Nephron progenitor cell (in vitro differentiated cells): Measurements from ENCODE around the gene OXT.
"Not testable (repeated sequence)": the region's sequence is repeated elsewhere in the genome, so short reads cannot be mapped to it uniquely, and the experiment has no call there.

Experiments
- DNase-seq: peaks from one replicate; pipeline ENCODE4 v3.0.0; 2021
- H3K27ac Mint-ChIP-seq: 2 replicates; pipeline ENCODE4 v1.8.0; 2021; ENCODE audit warnings: mild to moderate bottlenecking, moderate library complexity, mixed read lengths
- H3K27me3 Mint-ChIP-seq: 2 replicates; pipeline ENCODE4 v1.8.0; 2021; ENCODE audit warnings: mild to moderate bottlenecking, low read depth, mixed read lengths; ENCODE audit not compliant: poor library complexity
- H3K36me3 Mint-ChIP-seq: 2 replicates; pipeline ENCODE4 v1.8.0; 2021; ENCODE audit warnings: low read depth, mixed read lengths
- H3K4me1 Mint-ChIP-seq: 2 replicates; pipeline ENCODE4 v1.8.0; 2021; ENCODE audit warnings: mixed read lengths
- H3K4me3 Mint-ChIP-seq: 2 replicates; pipeline ENCODE4 v1.8.0; 2021; ENCODE audit warnings: mild to moderate bottlenecking, moderate library complexity, mixed read lengths
- H3K9me3 Mint-ChIP-seq: 2 replicates; pipeline ENCODE4 v1.8.0; 2021; ENCODE audit warnings: mild to moderate bottlenecking, moderate library complexity, mixed read lengths
- TF ChIP-seq, protein P1 (sequence below): fragments of 200-600 bp; sonication (generic); IDR thresholded peaks from 2 replicates; pipeline ENCODE4 v1.5.0; 2021; ENCODE audit warnings: antibody characterized with exemption

Gene OXT

DNA sequence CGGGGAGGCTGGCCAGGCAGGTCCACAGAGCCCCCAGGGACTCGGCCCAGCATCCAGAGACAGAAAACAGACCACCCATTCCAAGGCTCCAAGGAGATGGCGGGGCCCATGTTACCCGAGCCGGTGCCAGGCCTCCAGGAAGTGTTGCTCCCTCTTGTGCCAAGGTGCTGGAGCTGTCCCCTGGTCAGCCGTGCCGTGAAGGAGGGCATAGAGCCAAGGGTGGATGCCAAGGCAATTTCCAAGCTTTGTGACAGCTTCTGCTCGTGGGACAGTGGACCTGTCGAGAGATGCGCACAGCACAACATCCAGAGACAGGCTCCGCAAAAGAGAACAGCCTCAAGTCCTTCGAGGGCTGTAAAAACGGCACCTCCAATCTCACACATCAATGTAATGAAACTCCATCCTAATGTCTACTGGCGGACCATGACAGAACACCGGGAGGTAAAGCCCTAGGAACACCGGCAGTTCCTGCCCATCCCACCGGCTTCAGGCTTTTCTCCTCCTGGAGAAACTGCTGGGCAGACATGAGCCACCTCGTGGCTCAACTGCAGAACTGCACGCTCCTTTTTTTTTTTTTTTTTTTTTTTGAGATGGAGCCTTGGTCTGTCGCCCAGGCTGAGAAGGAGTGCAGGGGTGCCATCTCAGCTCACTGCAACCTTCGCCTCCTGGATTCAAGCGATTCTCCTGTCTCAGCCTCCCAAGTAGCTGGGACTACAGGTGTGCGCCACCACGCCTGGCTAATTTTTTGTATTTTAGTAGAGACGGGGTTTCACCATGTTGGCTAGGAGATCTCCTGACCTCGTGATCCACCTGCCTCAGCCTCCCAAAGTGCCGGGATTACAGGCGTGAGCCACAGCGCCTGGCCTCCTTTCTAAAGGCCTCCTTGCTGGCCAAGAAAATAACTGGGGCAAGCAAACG, 44.0 kb downstream of the OXT start:
- Mint-ChIP-seq H3K4me3 (no peak overlapping the region), H3K27ac (no peak overlapping the region), H3K4me1 (peaks cover 16% of the 10 kb centered on the region), H3K27me3 (no peaks in the 10 kb centered on the region), H3K36me3 (peaks cover 27% of the 10 kb centered on the region), H3K9me3 (no peaks in the 10 kb centered on the region)
- TF ChIP-seq, protein P1, sequence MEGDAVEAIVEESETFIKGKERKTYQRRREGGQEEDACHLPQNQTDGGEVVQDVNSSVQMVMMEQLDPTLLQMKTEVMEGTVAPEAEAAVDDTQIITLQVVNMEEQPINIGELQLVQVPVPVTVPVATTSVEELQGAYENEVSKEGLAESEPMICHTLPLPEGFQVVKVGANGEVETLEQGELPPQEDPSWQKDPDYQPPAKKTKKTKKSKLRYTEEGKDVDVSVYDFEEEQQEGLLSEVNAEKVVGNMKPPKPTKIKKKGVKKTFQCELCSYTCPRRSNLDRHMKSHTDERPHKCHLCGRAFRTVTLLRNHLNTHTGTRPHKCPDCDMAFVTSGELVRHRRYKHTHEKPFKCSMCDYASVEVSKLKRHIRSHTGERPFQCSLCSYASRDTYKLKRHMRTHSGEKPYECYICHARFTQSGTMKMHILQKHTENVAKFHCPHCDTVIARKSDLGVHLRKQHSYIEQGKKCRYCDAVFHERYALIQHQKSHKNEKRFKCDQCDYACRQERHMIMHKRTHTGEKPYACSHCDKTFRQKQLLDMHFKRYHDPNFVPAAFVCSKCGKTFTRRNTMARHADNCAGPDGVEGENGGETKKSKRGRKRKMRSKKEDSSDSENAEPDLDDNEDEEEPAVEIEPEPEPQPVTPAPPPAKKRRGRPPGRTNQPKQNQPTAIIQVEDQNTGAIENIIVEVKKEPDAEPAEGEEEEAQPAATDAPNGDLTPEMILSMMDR: peak; percentile 79
- peak; percentile 47 for DNase-seq

DNA sequence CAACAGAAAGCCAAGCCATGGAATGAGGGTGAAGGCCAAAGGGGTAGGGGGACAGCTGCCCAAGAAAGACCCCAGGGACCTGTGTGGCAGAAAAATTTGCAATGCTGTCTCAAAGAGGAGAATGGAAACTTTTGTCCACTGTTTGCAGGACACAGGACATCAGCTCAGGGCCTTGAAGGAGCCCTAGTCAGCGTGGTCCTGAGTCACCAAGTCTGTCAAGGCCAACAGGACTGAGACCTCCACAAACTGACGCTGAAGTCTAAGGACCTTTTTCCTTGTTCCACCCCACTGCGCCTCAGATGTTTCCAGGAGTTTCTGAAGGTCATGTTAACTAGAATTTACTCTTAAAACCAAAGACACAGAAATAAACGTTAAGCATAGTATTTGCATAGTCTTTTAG, 44.9 kb downstream of the OXT start:
- no peaks in the 10 kb centered on the region for H3K27me3 Mint-ChIP-seq
- peaks cover 16% of the 10 kb centered on the region for H3K4me1 Mint-ChIP-seq
- TF ChIP-seq, protein P1: no peak
- no peaks in the 10 kb centered on the region for H3K9me3 Mint-ChIP-seq
- H3K27ac Mint-ChIP-seq: no peak overlapping the region
- no peak overlapping the region for H3K4me3 Mint-ChIP-seq
- peaks cover 36% of the 10 kb centered on the region for H3K36me3 Mint-ChIP-seq
- DNase-seq: no peak

DNA sequence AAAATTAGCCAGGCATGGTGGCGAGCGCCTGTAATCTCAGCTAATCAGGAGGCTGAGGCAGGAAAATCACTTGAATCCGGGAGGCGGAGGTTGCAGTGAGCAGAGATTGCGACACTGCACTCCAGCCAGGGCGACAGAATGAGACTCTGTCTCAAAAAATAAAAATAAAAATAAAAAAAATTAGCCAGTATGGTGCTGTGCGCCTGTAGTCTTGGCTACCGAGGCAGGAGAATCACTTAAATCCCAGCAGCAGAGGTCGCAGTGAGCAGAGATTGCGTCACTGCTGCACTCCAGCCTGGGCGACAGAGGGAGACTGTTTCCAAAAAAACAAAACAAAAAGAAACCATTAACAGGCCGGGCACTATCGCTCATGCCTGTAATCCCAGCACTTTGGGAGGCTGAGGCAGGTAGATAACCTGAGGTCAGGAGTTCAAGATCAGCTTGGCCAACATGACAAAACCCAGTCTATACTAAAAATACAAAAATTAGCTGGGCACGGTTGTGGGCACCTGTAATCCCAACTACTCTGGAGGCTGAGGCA, 46.5 kb downstream of the OXT start:
- H3K27ac Mint-ChIP-seq, H3K9me3 Mint-ChIP-seq, H3K27me3 Mint-ChIP-seq, H3K4me3 Mint-ChIP-seq: not testable (repeated sequence)
- TF ChIP-seq, protein P1: peak; percentile 27
- peak; percentile 22 for DNase-seq
- Mint-ChIP-seq H3K36me3 (peaks cover 52% of the 10 kb centered on the region), H3K4me1 (peaks cover 11% of the 10 kb centered on the region)

DNA sequence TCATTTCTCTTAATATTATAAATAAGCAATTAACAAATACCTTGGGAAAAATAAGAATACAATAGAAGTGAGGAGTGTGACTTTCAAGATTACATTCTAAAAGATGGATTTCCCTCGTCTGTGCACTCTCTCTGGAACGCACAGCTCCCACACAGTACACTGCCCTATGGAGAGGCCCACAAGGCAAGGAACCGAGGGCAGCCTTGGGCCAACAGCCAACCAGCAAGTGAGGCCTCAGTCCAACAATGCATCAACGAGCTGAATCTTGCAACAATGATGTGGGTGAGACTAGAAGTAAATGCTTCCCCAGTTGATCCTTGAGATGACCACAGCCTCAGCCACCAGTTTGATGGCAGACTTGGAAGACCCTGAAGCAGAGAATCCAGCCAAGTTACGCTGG, 47.6 kb downstream of the OXT start:
- TF ChIP-seq, protein P1: no peak
- no peak for DNase-seq
- H3K9me3 Mint-ChIP-seq: peaks cover 19% of the 10 kb centered on the region
- H3K4me3 Mint-ChIP-seq: no peak overlapping the region
- no peaks in the 10 kb centered on the region for H3K27me3 Mint-ChIP-seq
- no peak overlapping the region for H3K27ac Mint-ChIP-seq
- peaks cover 5% of the 10 kb centered on the region for H3K4me1 Mint-ChIP-seq
- peaks cover 53% of the 10 kb centered on the region for H3K36me3 Mint-ChIP-seq

DNA sequence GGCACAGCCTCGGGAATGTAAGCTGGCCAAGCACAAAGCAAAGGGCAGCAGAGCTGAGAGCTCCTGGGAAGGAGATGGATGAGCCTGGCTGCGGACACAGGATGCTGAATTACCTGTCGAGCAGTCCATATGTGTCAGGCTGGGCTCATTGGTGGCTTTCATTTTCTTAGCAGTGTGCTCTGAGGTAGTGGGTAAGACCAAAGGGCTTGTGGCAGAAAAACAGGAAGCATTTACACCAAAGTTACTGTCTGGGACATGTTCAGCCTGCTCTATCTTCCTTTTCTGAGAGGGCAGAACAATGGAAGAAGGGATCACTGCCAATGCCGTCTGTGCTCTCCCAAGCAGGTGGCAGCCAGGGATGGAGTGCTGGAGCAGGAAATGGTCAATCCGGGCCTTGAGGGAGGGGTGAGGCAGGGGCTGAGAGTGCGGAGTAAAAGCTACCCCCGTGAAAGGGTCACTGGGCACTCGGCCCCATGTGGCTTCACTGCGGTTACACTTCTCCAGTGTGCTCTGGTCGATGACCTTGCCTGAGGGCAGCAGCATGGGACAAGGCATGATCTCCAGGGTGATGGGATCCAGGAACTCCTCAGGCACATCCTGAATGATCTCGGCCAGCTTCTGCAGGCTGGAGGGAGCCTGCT, 50.0 kb downstream of the OXT start:
- Mint-ChIP-seq H3K4me1 (no peaks in the 10 kb centered on the region), H3K27me3 (no peaks in the 10 kb centered on the region), H3K27ac (peak overlapping the region; percentile 57), H3K4me3 (no peak overlapping the region), H3K9me3 (peaks cover 37% of the 10 kb centered on the region), H3K36me3 (peaks cover 64% of the 10 kb centered on the region)
- TF ChIP-seq, protein P1: no peak
- no peak for DNase-seq
